HuH-7 (cell line): ENCODE data around the gene TMEM183A.

ENCODE experiments used
- DNase-seq: peaks from one replicate; pipeline ENCODE4 v3.0.0; 2011; ENCODE audit warnings: low spot score

TMEM183A gene

GRCh38 chr1:203045821-203046594 lies 38.8 kb downstream of the TMEM183A start:
- DNase-seq, result no peak

GRCh38 chr1:203046984-203047630 lies 39.9 kb downstream of the TMEM183A start:
- no peak for DNase-seq

GRCh38 chr1:203048086-203048485 lies 40.9 kb downstream of the TMEM183A start:
- DNase-seq, result no peak

GRCh38 chr1:203048555-203049051 lies 41.4 kb downstream of the TMEM183A start:
- DNase-seq, result no peak

- DNase-seq, result no peak
Measured at GRCh38 chr1:203049077-203049476, 41.9 kb downstream of the TMEM183A start.

- no peak for DNase-seq
Measured at GRCh38 chr1:203049576-203050180, 42.5 kb downstream of the TMEM183A start.

- DNase-seq, result no peak
Measured at GRCh38 chr1:203050826-203051225, 43.7 kb downstream of the TMEM183A start.

GRCh38 chr1:203051841-203052324 lies 44.7 kb downstream of the TMEM183A start:
- no peak for DNase-seq

GRCh38 chr1:203052601-203053000 lies 45.4 kb downstream of the TMEM183A start:
- no peak for DNase-seq

GRCh38 chr1:203054184-203054583 lies 47.0 kb downstream of the TMEM183A start:
- DNase-seq, result no peak

GRCh38 chr1:203054642-203055041 lies 47.5 kb downstream of the TMEM183A start:
- DNase-seq, result no peak

GRCh38 chr1:203055161-203055799 lies 48.1 kb downstream of the TMEM183A start:
- no peak for DNase-seq

- DNase-seq, result no peak
Measured at GRCh38 chr1:203056012-203056411, 48.8 kb downstream of the TMEM183A start.

- DNase-seq, result no peak
Measured at GRCh38 chr1:203056516-203056915, 49.3 kb downstream of the TMEM183A start.

- no peak for DNase-seq
Measured at GRCh38 chr1:203057911-203058675, 50.9 kb downstream of the TMEM183A start.

GRCh38 chr1:203058676-203058935 lies 51.4 kb downstream of the TMEM183A start:
- no peak for DNase-seq

GRCh38 chr1:203059485-203059884 lies 52.3 kb downstream of the TMEM183A start:
- no peak for DNase-seq

- no peak for DNase-seq
Measured at GRCh38 chr1:203060115-203060514, 52.9 kb downstream of the TMEM183A start.

GRCh38 chr1:203063287-203063686 lies 56.1 kb downstream of the TMEM183A start:
- no peak for DNase-seq

GRCh38 chr1:203065191-203065590 lies 58.0 kb downstream of the TMEM183A start:
- no peak for DNase-seq

- no peak for DNase-seq
Measured at GRCh38 chr1:203065986-203066385, 58.8 kb downstream of the TMEM183A start.

GRCh38 chr1:203066965-203067364 lies 59.8 kb downstream of the TMEM183A start:
- DNase-seq, result no peak
